H1 (cell line): Measurements from ENCODE around the gene SCMH1. TPM values are rescaled to one million over a fixed set of nuclear protein-coding genes. Genes with fewer than 3 reads are reported as not detected.
A peak's percentile ranks its signal among the peaks of the same experiment; 100 is the strongest.

ENCODE experiments used
- CTCF ChIA-PET: fragments of 300-600 bp; sonication (Branson Sonifier 250); formaldehyde crosslinking; loops from one replicate; lab custom pipeline; 2021; ENCODE audit not compliant: partially characterized antibody; lab: Charles Lee
- POLR2A ChIA-PET: fragments of 300-600 bp; sonication (Branson Sonifier 250); formaldehyde crosslinking; loops from one replicate; lab custom pipeline; 2021; ENCODE audit warnings: inconsistent platforms; ENCODE audit not compliant: partially characterized antibody; lab: Charles Lee
- DNase-seq, 2 experiments: peaks; one replicate each; pipeline versions ENCODE4 v3.0.0 to v3.0.0-alpha.2; 2010 to 2022; ENCODE audit warnings: low spot score in 2 of 2, low read depth in 1 of 2, mixed read lengths in 1 of 2
- FAIRE-seq: peaks from 2 replicates; lab custom pipeline; 2011; peaks lifted over from hg19 to GRCh38; lab: Jason Lieb, UNC
- H2AFZ ChIP-seq: 2 replicates; pipeline ENCODE4 v1.8.1; 2012; ENCODE audit warnings: low read length, inconsistent platforms
- H2AK5ac ChIP-seq: 2 replicates; pipeline ENCODE4 v1.6.1; 2013; ENCODE audit warnings: low read depth, low read length
- H2BK120ac ChIP-seq: replicated peaks from 2 replicates; pipeline ENCODE3; 2013; ENCODE audit warnings: low read depth, low read length, inconsistent platforms
- H2BK12ac ChIP-seq: 2 replicates; pipeline ENCODE4 v1.6.1; 2013; ENCODE audit warnings: low read depth, low read length
- H2BK15ac ChIP-seq: 2 replicates; pipeline ENCODE4 v1.6.1; 2013; ENCODE audit warnings: low read length
- H2BK20ac ChIP-seq: 2 replicates; pipeline ENCODE4 v1.6.1; 2013; ENCODE audit warnings: low read length
- H2BK5ac ChIP-seq: 2 replicates; pipeline ENCODE4 v1.6.1; 2013; ENCODE audit warnings: low read depth, low read length
- H3K14ac ChIP-seq: 2 replicates; pipeline ENCODE4 v1.6.1; 2013; ENCODE audit warnings: inconsistent platforms; ENCODE audit not compliant: insufficient read length
- H3K18ac ChIP-seq: 2 replicates; pipeline ENCODE4 v1.6.1; 2013; ENCODE audit warnings: low read length; ENCODE audit errors: extremely low read depth
- H3K23ac ChIP-seq: 2 replicates; pipeline ENCODE4 v1.6.1; 2013; ENCODE audit warnings: inconsistent platforms; ENCODE audit not compliant: insufficient read length
- H3K23me2 ChIP-seq: 2 replicates; pipeline ENCODE4 v1.6.1; 2013; ENCODE audit warnings: low read depth, low read length
- H3K27ac ChIP-seq: 2 replicates; pipeline ENCODE4 v1.6.1; 2011; ENCODE audit warnings: low read depth, low read length, inconsistent platforms
- H3K27me3 ChIP-seq, 4 experiments: replicated peaks in 1 of 4; 1 replicate in 1 of 4; 2 replicates in 3 of 4; pipeline versions ENCODE4 v1.6.1 to v1.8.1; 2011 to 2013; ENCODE audit warnings: low read length in 3 of 4, mild to moderate bottlenecking in 3 of 4, inconsistent platforms in 2 of 4, mixed read lengths in 2 of 4, moderate library complexity in 1 of 4; ENCODE audit not compliant: control insufficient read depth in 3 of 4, insufficient read depth in 3 of 4; ENCODE audit errors: extremely low read depth in 1 of 4
- H3K36me3 ChIP-seq, 4 experiments: 2 replicates each; pipeline versions ENCODE4 v1.6.1 to v1.8.1; 2011 to 2013; ENCODE audit warnings: mild to moderate bottlenecking in 4 of 4, low read length in 3 of 4, moderate library complexity in 2 of 4, control low read depth in 1 of 4, inconsistent platforms in 1 of 4; ENCODE audit not compliant: insufficient read depth in 4 of 4, control insufficient read depth in 2 of 4
- H3K4ac ChIP-seq: replicated peaks from 2 replicates; pipeline ENCODE3; 2013; ENCODE audit warnings: low read length, low read depth, mixed read lengths, inconsistent platforms; ENCODE audit not compliant: insufficient read length
- H3K4me1 ChIP-seq, 4 experiments: replicated peaks in 1 of 4; 1 replicate in 1 of 4; 2 replicates in 3 of 4; pipeline versions ENCODE4 v1.6.1 to v1.8.1; 2011 to 2013; ENCODE audit warnings: low read length in 3 of 4, inconsistent platforms in 2 of 4, mixed read lengths in 1 of 4; ENCODE audit not compliant: insufficient read depth in 4 of 4, control insufficient read depth in 3 of 4
- H3K4me2 ChIP-seq, 2 experiments: 2 replicates each; pipeline versions ENCODE4 v1.6.1 to v1.8.1; 2011 to 2013; ENCODE audit warnings: low read depth in 2 of 2, low read length in 2 of 2, control low read depth in 1 of 2, inconsistent platforms in 1 of 2, mild to moderate bottlenecking in 1 of 2; ENCODE audit not compliant: insufficient read depth in 1 of 2
- H3K4me3 ChIP-seq, 4 experiments: fragments of 200-600, 300-600 bp in 1 of 4; sonication (generic), shearing (Covaris generic), sonication (Bioruptor Twin) in 1 of 4; 2 replicates each; pipeline versions ENCODE4 v1.5.1 to v1.8.1; 2011 to 2016; ENCODE audit warnings: low read length in 4 of 4, low read depth in 3 of 4, control low read depth in 2 of 4, inconsistent platforms in 2 of 4, mild to moderate bottlenecking in 2 of 4, mixed read lengths in 1 of 4, moderate library complexity in 1 of 4; ENCODE audit not compliant: insufficient read depth in 2 of 4; ENCODE audit errors: extremely low read depth in 1 of 4
- H3K56ac ChIP-seq: replicated peaks from 2 replicates; pipeline ENCODE3; 2013; ENCODE audit warnings: low read depth, mild to moderate bottlenecking, mixed read lengths, low read length, inconsistent platforms; ENCODE audit not compliant: insufficient read length
- H3K79me1 ChIP-seq: 2 replicates; pipeline ENCODE4 v1.6.1; 2013; ENCODE audit warnings: low read depth, low read length, control low read depth
- H3K79me2 ChIP-seq, 2 experiments: 2 replicates each; pipeline versions ENCODE4 v1.6.1 to v1.8.1; 2012 to 2013; ENCODE audit warnings: low read length in 2 of 2, mild to moderate bottlenecking in 2 of 2, inconsistent platforms in 1 of 2; ENCODE audit not compliant: insufficient read depth in 2 of 2, control insufficient read depth in 1 of 2
- H3K9ac ChIP-seq, 4 experiments: replicated peaks in 1 of 4; 1 replicate in 1 of 4; 2 replicates in 3 of 4; pipeline versions ENCODE4 v1.6.1 to v1.8.1; 2011 to 2013; ENCODE audit warnings: low read depth in 3 of 4, low read length in 3 of 4, control low read depth in 2 of 4, mild to moderate bottlenecking in 2 of 4, moderate library complexity in 2 of 4, inconsistent platforms in 1 of 4; ENCODE audit errors: extremely low read depth in 1 of 4
- H3K9me3 ChIP-seq, 2 experiments: 2 replicates each; pipeline versions ENCODE4 v1.6.1 to v1.8.1; 2012 to 2013; ENCODE audit warnings: mild to moderate bottlenecking in 2 of 2, moderate library complexity in 2 of 2, control low read depth in 1 of 2, inconsistent platforms in 1 of 2, low read depth in 1 of 2, low read length in 1 of 2, mixed read lengths in 1 of 2; ENCODE audit not compliant: insufficient read depth in 2 of 2
- H4K20me1 ChIP-seq, 2 experiments: replicated peaks in 1 of 2; 2 replicates each; pipeline versions ENCODE3 to v1.8.1; 2011 to 2013; ENCODE audit warnings: inconsistent platforms in 2 of 2, low read length in 2 of 2, mild to moderate bottlenecking in 1 of 2; ENCODE audit not compliant: insufficient read depth in 2 of 2, control insufficient read depth in 1 of 2
- H4K5ac ChIP-seq: 2 replicates; pipeline ENCODE4 v1.6.1; 2013; ENCODE audit warnings: low read length, low read depth, mixed read lengths, inconsistent platforms; ENCODE audit not compliant: insufficient read length
- H4K8ac ChIP-seq: 2 replicates; pipeline ENCODE4 v1.8.0; 2013; ENCODE audit warnings: mild to moderate bottlenecking, moderate library complexity, low read length, inconsistent platforms; ENCODE audit not compliant: insufficient read depth; ENCODE audit errors: extremely low read depth
- H4K91ac ChIP-seq: replicated peaks from 2 replicates; pipeline ENCODE3; 2013; ENCODE audit warnings: low read length, mixed read lengths, inconsistent platforms; ENCODE audit not compliant: insufficient read length
- WGBS, 2 experiments: shearing (Covaris generic) in 1 of 2; methylation state at CpG; one replicate each; pipeline versions ENCODE4 v1.1.6 to v1.1.7; 2013 to 2015; ENCODE audit warnings: low lambda C conversion rate in 2 of 2, mixed read lengths in 2 of 2, inconsistent platforms in 1 of 2, low coverage in 1 of 2, missing lambda C conversion rate in 1 of 2; ENCODE audit not compliant: insufficient replicate concordance in 2 of 2, insufficient coverage in 1 of 2, insufficient read length in 1 of 2; ENCODE audit errors: extremely low coverage in 1 of 2, missing lambda C conversion rate in 1 of 2; 5-methylcytosine and 5-hydroxymethylcytosine counted together
- polyA plus RNA-seq, 7 experiments: library from polyadenylated mRNA; depleted of rRNA in 3 of 7; stranded (reverse) in 5 of 7; unstranded in 2 of 7; fragments of >200 nt in 5 of 7; fragments of 200-250 nt in 2 of 7; gene quantifications; 1 replicate in 5 of 7; 2 replicates in 1 of 7; 4 replicates in 1 of 7; pipeline versions ENCODE4 v1.2.1 to v1.2.3, GENCODE V29; 2011 to 2013; ENCODE audit warnings: missing spikeins in 2 of 7, mixed read lengths in 2 of 7
- total RNA-seq: library from RNA; stranded (reverse); fragmentation: NEBNext Ultra II Directional; extraction: Animal tissue kit (Norgen Biotek cat#: 25700); gene quantifications from 2 replicates; pipeline ENCODE4 v1.2.1, GENCODE V29; 2021

Gene SCMH1
- total and polyA plus RNA-seq, 2 of the 8 experiments (the other 6 are each of a cell fraction or from before 2014, with no cell fraction given), result 16.6 to 30.7 TPM

GRCh38 chr1:40980453-40981121 is 261.5 kb downstream of the SCMH1 start:
- no peak for FAIRE-seq
- Histone ChIP-seq H3K4me2 (peak overlapping the region; percentile 92 to 96), H3K9ac (peak overlapping the region; percentile 81 to 92 (median 88)), H3K36me3 (peaks cover 16 to 26% (median 23%) of the 10 kb centered on the region in 4 experiments), H3K4me3 (peak overlapping the region; percentile 78 to 87 (median 80)), H4K91ac (peak overlapping the region; percentile 75), H2BK20ac (no peak overlapping the region), H4K20me1 (peaks cover 5 to 19% of the 10 kb centered on the region in 2 experiments), H2BK15ac (no peak overlapping the region), H3K27ac (peak overlapping the region; percentile 94), H4K8ac (peak overlapping the region; percentile 96; the same call in 1 of the 2 replicates), H2BK5ac (no peak overlapping the region), H2AK5ac (no peak overlapping the region; the same call in 1 of the 2 replicates), H3K27me3 (no peaks in the 10 kb centered on the region), H2BK12ac (no peak overlapping the region), H3K14ac (no peak overlapping the region), H2BK120ac (peak overlapping the region; percentile 41), H3K4ac (peak overlapping the region; percentile 84), H3K56ac (peak overlapping the region; percentile 71), H4K5ac (peak overlapping the region; percentile 68), H3K23me2 (peaks cover 11% of the 10 kb centered on the region; the same call in 1 of the 2 replicates), H3K4me1 (peaks cover 4 to 11% (median 6%) of the 10 kb centered on the region in 4 experiments; a peak in 5 of 7 replicates), H3K23ac (no peak overlapping the region), H3K79me1 (no peaks in the 10 kb centered on the region), H3K9me3 (no peaks in the 10 kb centered on the region), H2AFZ (no peak overlapping the region), H3K18ac (no peak overlapping the region; the same call in 1 of the 2 replicates), H3K79me2 (peaks cover 17 to 52% of the 10 kb centered on the region in 2 experiments)
- DNase-seq, result no peak
- WGBS, 2 experiments, result 11% methylated on average over 27 of the region's 27 CpGs; no CpG with 5 or more reads in 1 of the 2 experiments
- ChIA-PET CTCF (interaction anchor here (1.4 kb wide), 1 partner anchor 125 kb away, joined by 4 read pairs; no protein-coding TSS in a partner anchor), POLR2A (interaction anchor here (0.6 to 9.6 kb wide), 24 partner anchors 11 to 393 kb away, joined by 3 to 49 read pairs (median 4); partner anchors contain the start of genes CITED4, NFYC, SCMH1 and SLFNL1)
